ENCODE results near the gene PCDHGA1.
"Not testable (repeated sequence)": the region's sequence is repeated elsewhere in the genome, so short reads cannot be mapped to it uniquely, and the experiment has no call there.

The PCDHGA1 gene

GRCh38 chr5:141330299-141331080, at the start of gene PCDHGA1:
Gene PCDHGA1 (plus strand): TSS chr5:141330514.
- Mint-ChIP-seq H3K27me3 (peaks cover 65% of the 10 kb centered on the region), H3K9me3 (peaks cover 5% of the 10 kb centered on the region), H3K4me1 (peaks cover 8% of the 10 kb centered on the region), H3K27ac (ENCODE audit: low read depth) (no peak within 1 kb of the TSS), H3K36me3 (ENCODE audit: insufficient read depth) (peaks cover 6% of the 10 kb centered on the region), H3K4me3 (peak within 1 kb of the TSS; percentile 49)
- DNase-seq (ENCODE audit: low spot score in 2 of 2) (no peak), ATAC-seq (replicated peaks; ENCODE audit: extremely low read depth, poor library complexity, severe bottlenecking) (peak; percentile 41)

GRCh38 chr5:141298376-141298775, 31.9 kb upstream of the PCDHGA1 start:
- Mint-ChIP-seq H3K27me3 (no peaks in the 10 kb centered on the region), H3K9me3 (peaks cover 29% of the 10 kb centered on the region), H3K4me1 (peaks cover 13% of the 10 kb centered on the region), H3K27ac (ENCODE audit: low read depth) (no peak overlapping the region), H3K36me3 (ENCODE audit: insufficient read depth) (peaks cover 2% of the 10 kb centered on the region), H3K4me3 (no peak overlapping the region)
- ATAC-seq (replicated peaks; ENCODE audit: extremely low read depth, poor library complexity, severe bottlenecking) (no peak), DNase-seq (ENCODE audit: low spot score in 2 of 2) (no peak)

GRCh38 chr5:141303756-141304155, 26.6 kb upstream of the PCDHGA1 start, which contains the start of gene SLC25A2:
Gene SLC25A2 (minus strand): TSS chr5:141304049. CDS start chr5:141303865, 184 bp downstream.
- DNase-seq (ENCODE audit: low spot score in 2 of 2), result no peak
- no peaks in the 10 kb centered on the region for H3K27me3 Mint-ChIP-seq
- H3K9me3 Mint-ChIP-seq, result peaks cover 6% of the 10 kb centered on the region
- no peaks in the 10 kb centered on the region for H3K36me3 Mint-ChIP-seq (ENCODE audit: insufficient read depth)
- peaks cover 5% of the 10 kb centered on the region for H3K4me1 Mint-ChIP-seq
- ATAC-seq (replicated peaks; ENCODE audit: extremely low read depth, poor library complexity, severe bottlenecking), result no peak
- H3K27ac Mint-ChIP-seq (ENCODE audit: low read depth), result no peak within 1 kb of the TSS
- H3K4me3 Mint-ChIP-seq, result no peak within 1 kb of the TSS

- DNase-seq (ENCODE audit: low spot score in 2 of 2) (no peak), ATAC-seq (replicated peaks; ENCODE audit: extremely low read depth, poor library complexity, severe bottlenecking) (no peak)
- peaks cover 9% of the 10 kb centered on the region for H3K9me3 Mint-ChIP-seq
- H3K4me1 Mint-ChIP-seq, result no peaks in the 10 kb centered on the region
- no peaks in the 10 kb centered on the region for H3K27me3 Mint-ChIP-seq
- no peak overlapping the region for H3K27ac Mint-ChIP-seq (ENCODE audit: low read depth)
- H3K36me3 Mint-ChIP-seq (ENCODE audit: insufficient read depth), result peaks cover 3% of the 10 kb centered on the region
- H3K4me3 Mint-ChIP-seq, result no peak overlapping the region
These were observed 23.7 kb upstream of the PCDHGA1 start for GRCh38 chr5:141306630-141307029.

- Mint-ChIP-seq H3K4me1 (peaks cover 11% of the 10 kb centered on the region), H3K27me3 (no peaks in the 10 kb centered on the region), H3K4me3 (no peak overlapping the region), H3K36me3 (ENCODE audit: insufficient read depth) (peaks cover 18% of the 10 kb centered on the region), H3K9me3 (peaks cover 35% of the 10 kb centered on the region), H3K27ac (ENCODE audit: low read depth) (no peak overlapping the region)
- ATAC-seq (replicated peaks; ENCODE audit: extremely low read depth, poor library complexity, severe bottlenecking), result no peak
- no peak for DNase-seq (ENCODE audit: low spot score in 2 of 2)
These were observed 16.6 kb upstream of the PCDHGA1 start for GRCh38 chr5:141313711-141314110.

GRCh38 chr5:141316963-141317362, 13.4 kb upstream of the PCDHGA1 start:
- H3K27ac Mint-ChIP-seq (ENCODE audit: low read depth); ATAC-seq (replicated peaks; ENCODE audit: extremely low read depth, poor library complexity, severe bottlenecking); DNase-seq (ENCODE audit: low spot score in 2 of 2); H3K4me3 Mint-ChIP-seq; H3K27me3 Mint-ChIP-seq: not testable (repeated sequence)
- H3K9me3 Mint-ChIP-seq, result peaks cover 45% of the 10 kb centered on the region
- peaks cover 34% of the 10 kb centered on the region for H3K4me1 Mint-ChIP-seq
- H3K36me3 Mint-ChIP-seq (ENCODE audit: insufficient read depth), result peaks cover 35% of the 10 kb centered on the region

- peak overlapping the region; percentile 97 for H3K4me3 Mint-ChIP-seq
- H3K36me3 Mint-ChIP-seq (ENCODE audit: insufficient read depth), result peaks cover 33% of the 10 kb centered on the region
- peak overlapping the region; percentile 100 for H3K27ac Mint-ChIP-seq (ENCODE audit: low read depth)
- H3K27me3 Mint-ChIP-seq, result no peaks in the 10 kb centered on the region
- no peak for DNase-seq (ENCODE audit: low spot score in 2 of 2)
- no peak for ATAC-seq (replicated peaks; ENCODE audit: extremely low read depth, poor library complexity, severe bottlenecking)
- H3K4me1 Mint-ChIP-seq, result peaks cover 34% of the 10 kb centered on the region
- H3K9me3 Mint-ChIP-seq, result peaks cover 41% of the 10 kb centered on the region
These were observed 11.1 kb upstream of the PCDHGA1 start for GRCh38 chr5:141319202-141319601.

GRCh38 chr5:141319699-141320098, 10.6 kb upstream of the PCDHGA1 start:
- no peak for ATAC-seq (replicated peaks; ENCODE audit: extremely low read depth, poor library complexity, severe bottlenecking)
- Mint-ChIP-seq H3K36me3 (ENCODE audit: insufficient read depth) (peaks cover 33% of the 10 kb centered on the region), H3K27me3 (no peaks in the 10 kb centered on the region), H3K9me3 (peaks cover 36% of the 10 kb centered on the region), H3K4me1 (peaks cover 34% of the 10 kb centered on the region), H3K27ac (ENCODE audit: low read depth) (peak overlapping the region; percentile 100), H3K4me3 (peak overlapping the region; percentile 97)
- DNase-seq (ENCODE audit: low spot score in 2 of 2), result no peak

GRCh38 chr5:141320225-141321169, 9.8 kb upstream of the PCDHGA1 start, which contains the start of gene TAF7:
Gene TAF7 (minus strand): TSS chr5:141320784. CDS start chr5:141320044, 740 bp downstream.
- H3K4me1 Mint-ChIP-seq, result peaks cover 32% of the 10 kb centered on the region
- H3K27ac Mint-ChIP-seq (ENCODE audit: low read depth), result peak within 1 kb of the TSS; percentile 100
- no peaks in the 10 kb centered on the region for H3K27me3 Mint-ChIP-seq
- peaks cover 30% of the 10 kb centered on the region for H3K36me3 Mint-ChIP-seq (ENCODE audit: insufficient read depth)
- peak within 1 kb of the TSS; percentile 97 for H3K4me3 Mint-ChIP-seq
- DNase-seq (ENCODE audit: low spot score in 2 of 2) (peak; percentile 87 to 90), ATAC-seq (replicated peaks; ENCODE audit: extremely low read depth, poor library complexity, severe bottlenecking) (peak; percentile 90)
- peaks cover 28% of the 10 kb centered on the region for H3K9me3 Mint-ChIP-seq

GRCh38 chr5:141322261-141322660, 8.1 kb upstream of the PCDHGA1 start:
- Mint-ChIP-seq H3K9me3 (peaks cover 23% of the 10 kb centered on the region), H3K27me3 (peaks cover 14% of the 10 kb centered on the region), H3K4me3 (peak overlapping the region; percentile 97), H3K4me1 (peaks cover 37% of the 10 kb centered on the region), H3K27ac (ENCODE audit: low read depth) (no peak overlapping the region), H3K36me3 (ENCODE audit: insufficient read depth) (peaks cover 31% of the 10 kb centered on the region)
- ATAC-seq (replicated peaks; ENCODE audit: extremely low read depth, poor library complexity, severe bottlenecking) (no peak), DNase-seq (ENCODE audit: low spot score in 2 of 2) (no peak)

GRCh38 chr5:141326088-141326854, 4.0 kb upstream of the PCDHGA1 start:
- Mint-ChIP-seq H3K36me3 (ENCODE audit: insufficient read depth) (peaks cover 5% of the 10 kb centered on the region), H3K27me3 (peaks cover 36% of the 10 kb centered on the region), H3K9me3 (no peaks in the 10 kb centered on the region), H3K4me1 (peaks cover 8% of the 10 kb centered on the region), H3K27ac (ENCODE audit: low read depth) (peak overlapping the region; percentile 91), H3K4me3 (peak overlapping the region; percentile 87)
- ATAC-seq (replicated peaks; ENCODE audit: extremely low read depth, poor library complexity, severe bottlenecking) (peak; percentile 89), DNase-seq (ENCODE audit: low spot score in 2 of 2) (peak; percentile 28 to 49)

GRCh38 chr5:141328231-141328630, 2.1 kb upstream of the PCDHGA1 start:
- Mint-ChIP-seq H3K9me3 (no peaks in the 10 kb centered on the region), H3K27me3 (peaks cover 43% of the 10 kb centered on the region), H3K4me3 (no peak overlapping the region)

More at GRCh38 chr5:141328231-141328630, 2.1 kb upstream of the PCDHGA1 start:
- DNase-seq (ENCODE audit: low spot score in 2 of 2) (no peak), ATAC-seq (replicated peaks; ENCODE audit: extremely low read depth, poor library complexity, severe bottlenecking) (no peak)
- Mint-ChIP-seq H3K4me1 (peaks cover 8% of the 10 kb centered on the region), H3K27ac (ENCODE audit: low read depth) (no peak overlapping the region), H3K36me3 (ENCODE audit: insufficient read depth) (peaks cover 5% of the 10 kb centered on the region)

All from central memory CD8-positive, alpha-beta T cell (primary cell).